ENCODE results near the gene HILPDA.
A peak's percentile ranks its signal among the peaks of the same experiment; 100 is the strongest.
"Not testable (repeated sequence)": the region's sequence is repeated elsewhere in the genome, so short reads cannot be mapped to it uniquely, and the experiment has no call there.

Gene HILPDA

DNA sequence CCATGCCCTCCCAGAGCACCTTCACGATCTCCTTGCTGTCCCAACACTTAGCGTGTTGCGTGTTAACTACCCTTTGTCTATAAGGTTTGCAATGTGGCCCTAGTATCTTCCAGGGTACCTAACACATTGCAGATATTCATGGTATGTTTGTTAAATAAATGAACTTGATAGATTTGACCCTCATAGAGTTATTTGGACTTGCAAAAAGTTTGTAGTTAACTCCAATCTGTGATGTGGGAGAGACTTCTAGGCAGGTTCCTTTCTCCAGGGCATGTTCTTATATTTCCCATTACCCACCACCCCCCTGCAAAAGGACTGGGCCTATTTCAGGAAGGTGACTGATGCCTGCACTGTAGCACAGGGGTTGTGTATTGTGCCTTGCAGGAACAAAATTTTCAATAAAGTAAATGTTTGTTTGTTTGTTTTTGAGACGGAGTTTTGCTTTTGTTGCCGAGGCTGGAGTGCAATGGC, 612 bp downstream of the HILPDA start:
- H3K9me2 ChIP-seq (replicated peaks; ENCODE audit: low read depth, low read length), result no peaks in the 10 kb centered on the region
- H3F3A ChIP-seq (ENCODE audit: low read depth), result no peaks in the 10 kb centered on the region
- no peaks in the 10 kb centered on the region for H3K27me3 ChIP-seq (ENCODE audit: insufficient read depth, low read length, poor library complexity, severe bottlenecking)
- H2AFZ ChIP-seq (ENCODE audit: low read length), result peak overlapping the region; percentile 89
- H4K20me1 ChIP-seq (ENCODE audit: insufficient read depth, low read length, poor library complexity, severe bottlenecking), result peaks cover 32% of the 10 kb centered on the region
- no peak for TF ChIP-seq EZH2phosphoT487 (IDR thresholded peaks at IDR 0.05; ENCODE audit: borderline replicate concordance)
- TF ChIP-seq, protein P1, sequence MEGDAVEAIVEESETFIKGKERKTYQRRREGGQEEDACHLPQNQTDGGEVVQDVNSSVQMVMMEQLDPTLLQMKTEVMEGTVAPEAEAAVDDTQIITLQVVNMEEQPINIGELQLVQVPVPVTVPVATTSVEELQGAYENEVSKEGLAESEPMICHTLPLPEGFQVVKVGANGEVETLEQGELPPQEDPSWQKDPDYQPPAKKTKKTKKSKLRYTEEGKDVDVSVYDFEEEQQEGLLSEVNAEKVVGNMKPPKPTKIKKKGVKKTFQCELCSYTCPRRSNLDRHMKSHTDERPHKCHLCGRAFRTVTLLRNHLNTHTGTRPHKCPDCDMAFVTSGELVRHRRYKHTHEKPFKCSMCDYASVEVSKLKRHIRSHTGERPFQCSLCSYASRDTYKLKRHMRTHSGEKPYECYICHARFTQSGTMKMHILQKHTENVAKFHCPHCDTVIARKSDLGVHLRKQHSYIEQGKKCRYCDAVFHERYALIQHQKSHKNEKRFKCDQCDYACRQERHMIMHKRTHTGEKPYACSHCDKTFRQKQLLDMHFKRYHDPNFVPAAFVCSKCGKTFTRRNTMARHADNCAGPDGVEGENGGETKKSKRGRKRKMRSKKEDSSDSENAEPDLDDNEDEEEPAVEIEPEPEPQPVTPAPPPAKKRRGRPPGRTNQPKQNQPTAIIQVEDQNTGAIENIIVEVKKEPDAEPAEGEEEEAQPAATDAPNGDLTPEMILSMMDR (conservative IDR thresholded peaks at IDR 0.05; ENCODE audit: low read length), result no peak
- H3K9ac ChIP-seq (ENCODE audit: low read depth, low read length, poor library complexity, severe bottlenecking), result peak overlapping the region; percentile 94
- peaks cover 54% of the 10 kb centered on the region for H3K79me2 ChIP-seq (ENCODE audit: insufficient read depth, low read length)
- peak overlapping the region; percentile 80 for H3K4me2 ChIP-seq (ENCODE audit: low read depth, low read length, poor library complexity, severe bottlenecking)
- no peaks in the 10 kb centered on the region for H3K36me3 ChIP-seq (ENCODE audit: insufficient read depth, low read length)
- H3K4me1 ChIP-seq (ENCODE audit: insufficient read depth, low read length, poor library complexity, severe bottlenecking), result peaks cover 52% of the 10 kb centered on the region
- H3K9me3 ChIP-seq (ENCODE audit: insufficient read depth, low read depth, low read length), result no peaks in the 10 kb centered on the region
- H3K4me3 ChIP-seq (ENCODE audit: low read length, poor library complexity, severe bottlenecking), result peak overlapping the region; percentile 87

DNA sequence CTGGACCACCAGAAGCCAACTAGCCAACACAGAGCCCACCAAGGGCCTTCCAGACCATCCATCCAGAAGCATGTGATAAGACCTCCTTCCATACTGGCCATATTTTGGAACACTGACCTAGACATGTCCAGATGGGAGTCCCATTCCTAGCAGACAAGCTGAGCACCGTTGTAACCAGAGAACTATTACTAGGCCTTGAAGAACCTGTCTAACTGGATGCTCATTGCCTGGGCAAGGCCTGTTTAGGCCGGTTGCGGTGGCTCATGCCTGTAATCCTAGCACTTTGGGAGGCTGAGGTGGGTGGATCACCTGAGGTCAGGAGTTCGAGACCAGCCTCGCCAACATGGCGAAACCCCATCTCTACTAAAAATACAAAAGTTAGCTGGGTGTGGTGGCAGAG, 1.7 kb downstream of the HILPDA start:
- Histone ChIP-seq H3K4me2 (ENCODE audit: low read depth, low read length, poor library complexity, severe bottlenecking) (peak overlapping the region; percentile 80), H4K20me1 (ENCODE audit: insufficient read depth, low read length, poor library complexity, severe bottlenecking) (peaks cover 39% of the 10 kb centered on the region), H3K4me3 (ENCODE audit: low read length, poor library complexity, severe bottlenecking) (peak overlapping the region; percentile 87), H3K79me2 (ENCODE audit: insufficient read depth, low read length) (peaks cover 64% of the 10 kb centered on the region), H3K4me1 (ENCODE audit: insufficient read depth, low read length, poor library complexity, severe bottlenecking) (peaks cover 52% of the 10 kb centered on the region), H3K9ac (ENCODE audit: low read depth, low read length, poor library complexity, severe bottlenecking) (peak overlapping the region; percentile 94)
- H3K9me3 ChIP-seq (ENCODE audit: insufficient read depth, low read depth, low read length); H3K27me3 ChIP-seq (ENCODE audit: insufficient read depth, low read length, poor library complexity, severe bottlenecking); H3K36me3 ChIP-seq (ENCODE audit: insufficient read depth, low read length); H3K9me2 ChIP-seq (replicated peaks; ENCODE audit: low read depth, low read length); H2AFZ ChIP-seq (ENCODE audit: low read length); H3F3A ChIP-seq (ENCODE audit: low read depth): not testable (repeated sequence)

- H3K36me3 ChIP-seq (ENCODE audit: insufficient read depth, low read length), result no peaks in the 10 kb centered on the region
- peaks cover 39% of the 10 kb centered on the region for H4K20me1 ChIP-seq (ENCODE audit: insufficient read depth, low read length, poor library complexity, severe bottlenecking)
- H3K9me3 ChIP-seq (ENCODE audit: insufficient read depth, low read depth, low read length), result no peaks in the 10 kb centered on the region
- no peak for TF ChIP-seq EZH2phosphoT487 (IDR thresholded peaks at IDR 0.05; ENCODE audit: borderline replicate concordance)
- TF ChIP-seq, protein P1 (conservative IDR thresholded peaks at IDR 0.05; ENCODE audit: low read length), result no peak
- H3K79me2 ChIP-seq (ENCODE audit: insufficient read depth, low read length), result peaks cover 68% of the 10 kb centered on the region
- H3K9me2 ChIP-seq (replicated peaks; ENCODE audit: low read depth, low read length), result no peaks in the 10 kb centered on the region
- H3K4me1 ChIP-seq (ENCODE audit: insufficient read depth, low read length, poor library complexity, severe bottlenecking), result peaks cover 49% of the 10 kb centered on the region
- no peaks in the 10 kb centered on the region for H3K27me3 ChIP-seq (ENCODE audit: insufficient read depth, low read length, poor library complexity, severe bottlenecking)
- no peaks in the 10 kb centered on the region for H3F3A ChIP-seq (ENCODE audit: low read depth)
- peak overlapping the region; percentile 94 for H3K9ac ChIP-seq (ENCODE audit: low read depth, low read length, poor library complexity, severe bottlenecking)
- peak overlapping the region; percentile 87 for H3K4me3 ChIP-seq (ENCODE audit: low read length, poor library complexity, severe bottlenecking)
- H3K4me2 ChIP-seq (ENCODE audit: low read depth, low read length, poor library complexity, severe bottlenecking), result peak overlapping the region; percentile 80
- no peak overlapping the region for H2AFZ ChIP-seq (ENCODE audit: low read length)
Observed at GRCh38 chr7:128458956-128459355, 3.3 kb downstream of the HILPDA start.

- H3K4me1 ChIP-seq (ENCODE audit: insufficient read depth, low read length, poor library complexity, severe bottlenecking), result peaks cover 45% of the 10 kb centered on the region
- peaks cover 68% of the 10 kb centered on the region for H3K79me2 ChIP-seq (ENCODE audit: insufficient read depth, low read length)
- H2AFZ ChIP-seq (ENCODE audit: low read length), result no peak overlapping the region
- TF ChIP-seq, protein P1 (conservative IDR thresholded peaks at IDR 0.05; ENCODE audit: low read length), result peak; percentile 90
- TF ChIP-seq EZH2phosphoT487 (IDR thresholded peaks at IDR 0.05; ENCODE audit: borderline replicate concordance), result no peak
- H4K20me1 ChIP-seq (ENCODE audit: insufficient read depth, low read length, poor library complexity, severe bottlenecking), result peaks cover 39% of the 10 kb centered on the region
- H3K9ac ChIP-seq (ENCODE audit: low read depth, low read length, poor library complexity, severe bottlenecking), result peak overlapping the region; percentile 94
- H3K9me2 ChIP-seq (replicated peaks; ENCODE audit: low read depth, low read length), result no peaks in the 10 kb centered on the region
- H3K9me3 ChIP-seq (ENCODE audit: insufficient read depth, low read depth, low read length), result no peaks in the 10 kb centered on the region
- H3K27me3 ChIP-seq (ENCODE audit: insufficient read depth, low read length, poor library complexity, severe bottlenecking), result no peaks in the 10 kb centered on the region
- H3K36me3 ChIP-seq (ENCODE audit: insufficient read depth, low read length), result no peaks in the 10 kb centered on the region
- no peaks in the 10 kb centered on the region for H3F3A ChIP-seq (ENCODE audit: low read depth)
- H3K4me2 ChIP-seq (ENCODE audit: low read depth, low read length, poor library complexity, severe bottlenecking), result peak overlapping the region; percentile 80
- peak overlapping the region; percentile 87 for H3K4me3 ChIP-seq (ENCODE audit: low read length, poor library complexity, severe bottlenecking)
Observed at GRCh38 chr7:128459394-128459878, 3.8 kb downstream of the HILPDA start.

Measured in Loucy (cell line).